Peyer's patch (tissue), 4 donors: ENCODE data around the gene TFF2.

ENCODE experiments used
- CTCF ChIP-seq, 6 experiments: fragments of 450-650 bp in 4 of 6; fragments of 200-600 bp in 2 of 6; sonication (generic) in 1 of 6; IDR thresholded peaks; one replicate each; pipeline ENCODE4 v1.5.1; 2017 to 2019; ENCODE audit warnings: antibody characterized with exemption in 6 of 6, mild to moderate bottlenecking in 3 of 6, moderate library complexity in 1 of 6
- POLR2A ChIP-seq, 2 donors: fragments of 450-650 bp; IDR thresholded peaks; one replicate each; pipeline ENCODE4 v1.5.1; 2017; ENCODE audit warnings: antibody characterized with exemption in 2 of 2, mild to moderate bottlenecking in 2 of 2, moderate library complexity in 2 of 2

- peak in 2 of 6 experiments; percentile 12 to 17 for TF ChIP-seq CTCF (IDR thresholded peaks at IDR 0.05)
- no peak for TF ChIP-seq POLR2A (IDR thresholded peaks at IDR 0.05)
Measured at GRCh38 chr21:42330380-42331371, 20.1 kb downstream of the TFF2 start.
